ENCODE measurements around the gene EIF1.

GRCh38 chr17:41666237-41666641 lies 22.4 kb upstream of the EIF1 start:
- TF ChIP-seq EP300 (IDR thresholded peaks at IDR 0.05; ENCODE audit: borderline replicate concordance) (no peak), TCF12 (IDR thresholded peaks at IDR 0.05; ENCODE audit: low read depth) (no peak), TAF1 (IDR thresholded peaks at IDR 0.05; ENCODE audit: low read depth) (no peak), CEBPB (IDR thresholded peaks at IDR 0.05) (no peak), EGR1 (IDR thresholded peaks at IDR 0.05) (no peak), NFIC (IDR thresholded peaks at IDR 0.05) (no peak), YY1 (IDR thresholded peaks at IDR 0.05; ENCODE audit: low read depth) (no peak), FOXM1 (IDR thresholded peaks at IDR 0.05; ENCODE audit: borderline replicate concordance, low read depth) (no peak; the same call in 1 of the 2 replicates), RAD21 (IDR thresholded peaks at IDR 0.05; ENCODE audit: low read depth) (no peak), MAX (IDR thresholded peaks at IDR 0.05) (no peak)
- TF ChIP-seq, protein P1, sequence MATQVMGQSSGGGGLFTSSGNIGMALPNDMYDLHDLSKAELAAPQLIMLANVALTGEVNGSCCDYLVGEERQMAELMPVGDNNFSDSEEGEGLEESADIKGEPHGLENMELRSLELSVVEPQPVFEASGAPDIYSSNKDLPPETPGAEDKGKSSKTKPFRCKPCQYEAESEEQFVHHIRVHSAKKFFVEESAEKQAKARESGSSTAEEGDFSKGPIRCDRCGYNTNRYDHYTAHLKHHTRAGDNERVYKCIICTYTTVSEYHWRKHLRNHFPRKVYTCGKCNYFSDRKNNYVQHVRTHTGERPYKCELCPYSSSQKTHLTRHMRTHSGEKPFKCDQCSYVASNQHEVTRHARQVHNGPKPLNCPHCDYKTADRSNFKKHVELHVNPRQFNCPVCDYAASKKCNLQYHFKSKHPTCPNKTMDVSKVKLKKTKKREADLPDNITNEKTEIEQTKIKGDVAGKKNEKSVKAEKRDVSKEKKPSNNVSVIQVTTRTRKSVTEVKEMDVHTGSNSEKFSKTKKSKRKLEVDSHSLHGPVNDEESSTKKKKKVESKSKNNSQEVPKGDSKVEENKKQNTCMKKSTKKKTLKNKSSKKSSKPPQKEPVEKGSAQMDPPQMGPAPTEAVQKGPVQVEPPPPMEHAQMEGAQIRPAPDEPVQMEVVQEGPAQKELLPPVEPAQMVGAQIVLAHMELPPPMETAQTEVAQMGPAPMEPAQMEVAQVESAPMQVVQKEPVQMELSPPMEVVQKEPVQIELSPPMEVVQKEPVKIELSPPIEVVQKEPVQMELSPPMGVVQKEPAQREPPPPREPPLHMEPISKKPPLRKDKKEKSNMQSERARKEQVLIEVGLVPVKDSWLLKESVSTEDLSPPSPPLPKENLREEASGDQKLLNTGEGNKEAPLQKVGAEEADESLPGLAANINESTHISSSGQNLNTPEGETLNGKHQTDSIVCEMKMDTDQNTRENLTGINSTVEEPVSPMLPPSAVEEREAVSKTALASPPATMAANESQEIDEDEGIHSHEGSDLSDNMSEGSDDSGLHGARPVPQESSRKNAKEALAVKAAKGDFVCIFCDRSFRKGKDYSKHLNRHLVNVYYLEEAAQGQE (IDR thresholded peaks at IDR 0.05; ENCODE audit: low read depth) = no peak

Measured in Ishikawa (cell line).